ENCODE results near the gene GLB1L2.

GLB1L2 gene

GRCh38 chr11:134347441-134347840 is 15.7 kb downstream of the GLB1L2 start:
- no peak for DNase-seq (ENCODE audit: low read depth)

DNA sequence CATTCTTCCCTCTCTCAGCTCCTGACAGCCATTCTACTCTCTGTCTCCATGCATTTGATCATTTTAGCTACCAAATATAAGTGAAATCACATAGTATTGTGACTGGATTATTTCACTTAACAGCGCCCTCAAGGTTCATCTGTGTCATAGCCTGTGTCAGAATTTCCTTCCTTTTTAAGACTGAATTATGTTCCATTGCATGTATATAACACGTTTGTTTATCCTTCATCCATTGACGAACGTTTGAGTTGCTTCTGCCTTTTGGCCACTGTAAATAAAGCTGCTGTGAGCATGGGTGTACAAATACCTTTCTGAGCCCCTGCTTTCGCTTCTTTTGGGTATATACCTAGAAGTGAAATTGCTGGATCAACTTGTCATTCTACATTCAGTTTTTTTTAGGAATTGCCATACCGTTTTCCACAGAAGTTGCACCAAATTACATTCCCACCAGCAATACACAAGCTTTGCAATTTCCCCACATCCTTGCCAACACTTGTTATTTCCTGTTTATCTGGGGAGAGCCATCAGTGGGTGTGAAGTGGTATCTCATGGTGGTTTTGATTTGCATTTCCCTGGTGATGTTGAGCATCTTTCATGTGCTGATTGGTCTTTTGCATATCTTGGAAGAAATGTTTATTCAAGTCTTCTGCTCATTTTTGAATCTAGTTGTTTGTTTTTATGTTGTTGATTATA is 17.5 kb downstream of the GLB1L2 start:
- DNase-seq (ENCODE audit: low read depth), result no peak

GRCh38 chr11:134349802-134350355 is 18.1 kb downstream of the GLB1L2 start:
- DNase-seq (ENCODE audit: low read depth), result no peak

DNA sequence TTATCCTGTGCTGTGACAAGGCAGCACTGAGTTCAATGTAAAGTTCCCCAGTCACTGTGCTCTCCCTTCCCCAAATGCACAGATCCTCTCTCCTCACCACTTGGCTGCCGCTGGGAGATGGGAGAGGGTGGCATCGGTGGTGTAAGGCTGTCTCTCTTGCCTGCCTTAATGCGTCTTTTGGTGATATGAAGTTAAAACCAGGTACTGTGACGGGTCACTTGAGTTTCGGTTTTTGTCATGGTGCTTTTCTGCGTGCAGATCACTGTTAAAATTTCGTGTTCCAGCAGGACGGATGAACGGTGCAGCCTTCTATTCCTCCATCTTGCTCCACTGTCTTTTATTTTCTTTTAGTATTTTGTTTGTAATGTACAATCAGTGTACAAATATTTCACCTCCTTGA is 18.6 kb downstream of the GLB1L2 start:
- DNase-seq (ENCODE audit: low read depth), result no peak

DNA sequence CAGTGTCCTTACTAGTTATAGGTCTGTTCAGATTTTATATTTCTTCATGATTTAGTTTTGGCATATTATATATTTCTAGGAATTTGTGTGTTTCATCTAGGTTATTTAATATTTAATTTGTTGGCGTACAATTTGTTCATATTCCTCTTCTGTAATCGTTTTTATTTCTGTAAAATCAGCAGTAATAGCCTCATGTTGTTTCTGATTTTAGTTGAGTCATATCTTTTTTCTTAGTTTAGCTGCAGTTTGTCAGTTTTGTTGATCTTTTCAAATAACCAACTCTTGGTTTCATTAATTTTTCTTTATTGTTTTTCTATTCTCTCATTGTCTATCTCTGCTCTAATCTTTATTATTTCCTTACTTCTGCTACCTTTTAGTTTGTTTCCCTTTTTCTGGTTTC is 20.3 kb downstream of the GLB1L2 start:
- no peak for DNase-seq (ENCODE audit: low read depth)

- no peak for DNase-seq (ENCODE audit: low read depth)
These were observed 23.3 kb downstream of the GLB1L2 start for GRCh38 chr11:134355136-134355535.

- no peak for DNase-seq (ENCODE audit: low read depth)
These were observed 23.9 kb downstream of the GLB1L2 start for GRCh38 chr11:134355656-134356055.

- no peak for DNase-seq (ENCODE audit: low read depth)
These were observed 25.1 kb downstream of the GLB1L2 start for GRCh38 chr11:134356656-134357544.

GRCh38 chr11:134357545-134357839 is 25.7 kb downstream of the GLB1L2 start:
- no peak for DNase-seq (ENCODE audit: low read depth)

DNA sequence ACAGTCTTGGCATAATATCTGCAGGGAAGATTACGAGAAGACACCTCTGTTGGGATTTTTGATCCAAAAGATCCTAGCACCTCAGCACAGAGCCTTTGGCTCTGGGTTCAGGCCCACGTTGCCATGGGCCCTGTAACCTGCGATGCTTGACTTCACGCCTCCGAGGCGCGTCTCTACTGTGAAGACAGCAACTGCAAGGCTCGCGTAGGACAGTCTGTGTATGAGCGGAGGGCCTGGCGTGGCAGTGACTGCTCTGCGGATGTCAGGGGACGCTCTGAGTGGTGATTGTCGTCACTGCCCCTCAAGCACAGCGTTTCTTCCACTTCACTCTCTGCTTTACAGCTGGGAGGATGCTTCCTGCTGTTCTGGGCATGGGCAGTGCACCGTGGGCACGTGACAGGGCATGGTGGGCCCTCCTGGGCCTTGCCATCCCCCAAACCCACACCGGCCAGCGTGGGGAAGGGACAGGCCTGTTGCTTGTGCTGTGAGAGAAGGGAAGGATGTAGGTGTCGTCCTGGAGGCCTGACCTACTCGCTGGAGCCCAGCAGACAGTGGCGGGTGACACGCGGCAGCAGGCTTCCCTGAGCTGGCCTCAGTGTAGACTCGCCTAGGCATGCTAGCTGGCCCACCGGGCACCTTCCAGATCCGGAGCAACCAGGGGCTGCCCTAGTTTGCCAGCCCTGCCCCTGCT is 26.5 kb downstream of the GLB1L2 start:
- DNase-seq (ENCODE audit: low read depth), result no peak

GRCh38 chr11:134358856-134359490 is 27.2 kb downstream of the GLB1L2 start:
- no peak for DNase-seq (ENCODE audit: low read depth)

- DNase-seq (ENCODE audit: low read depth), result no peak
These were observed 27.9 kb downstream of the GLB1L2 start for GRCh38 chr11:134359646-134360045.

- DNase-seq (ENCODE audit: low read depth), result peak; percentile 12
These were observed 28.5 kb downstream of the GLB1L2 start for GRCh38 chr11:134360050-134360835.

- DNase-seq (ENCODE audit: low read depth), result no peak
These were observed 29.9 kb downstream of the GLB1L2 start for GRCh38 chr11:134361661-134362060.

DNA sequence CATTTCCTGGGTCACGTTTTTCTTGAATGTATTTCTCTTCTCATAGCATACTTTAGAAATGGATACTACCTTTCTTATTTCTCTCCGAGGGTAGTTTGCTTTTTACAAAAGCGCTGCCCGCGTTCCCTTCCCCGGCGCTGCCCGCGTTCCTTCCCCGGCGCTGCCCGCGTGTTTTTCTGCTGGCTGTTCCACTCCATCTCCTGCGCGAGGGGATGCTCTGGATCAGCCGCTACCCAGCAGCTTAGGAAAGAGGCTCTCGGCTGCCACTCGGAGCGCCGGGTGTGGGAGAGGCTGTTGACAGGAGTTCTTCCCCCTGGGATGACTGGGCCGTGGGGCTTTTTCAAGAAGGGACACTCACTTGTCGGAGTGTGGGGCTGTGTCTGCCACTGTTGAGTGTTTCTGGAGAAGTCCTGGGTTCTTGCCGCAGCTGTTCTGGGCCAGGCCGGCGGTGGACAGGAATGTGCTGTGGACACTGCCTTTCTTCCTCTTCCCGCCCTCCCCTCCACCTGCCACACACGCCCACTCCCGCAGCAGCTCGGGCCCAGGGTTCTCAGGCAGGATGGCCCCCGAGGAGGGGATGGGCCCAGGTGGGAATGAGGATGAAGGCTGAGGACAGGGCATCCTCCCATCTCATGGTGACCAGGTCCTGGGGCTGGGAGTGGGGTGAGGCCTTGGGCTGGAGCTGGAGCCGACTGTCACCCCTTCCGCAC is 30.6 kb downstream of the GLB1L2 start:
- no peak for DNase-seq (ENCODE audit: low read depth)

DNA sequence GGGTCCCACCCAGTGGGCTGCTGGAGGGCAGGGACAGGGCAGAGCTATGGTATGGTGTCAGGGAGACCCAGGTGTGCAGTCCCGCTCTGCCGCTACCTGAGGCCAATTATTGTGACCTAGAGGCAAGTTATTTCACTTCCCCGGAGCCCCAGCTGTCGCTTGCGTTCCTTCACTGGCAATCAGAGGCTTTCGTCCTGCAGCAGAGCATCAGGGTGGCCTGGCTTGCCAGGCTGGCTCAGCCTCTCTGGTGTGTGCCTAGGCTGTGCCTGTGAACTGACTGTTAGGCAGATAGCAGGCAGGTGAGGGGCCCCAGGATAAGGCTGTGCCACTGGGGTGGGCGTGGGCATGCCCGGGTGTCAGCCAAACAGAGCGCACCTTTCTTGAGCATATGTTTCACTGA is 31.4 kb downstream of the GLB1L2 start:
- DNase-seq (ENCODE audit: low read depth), result no peak

DNA sequence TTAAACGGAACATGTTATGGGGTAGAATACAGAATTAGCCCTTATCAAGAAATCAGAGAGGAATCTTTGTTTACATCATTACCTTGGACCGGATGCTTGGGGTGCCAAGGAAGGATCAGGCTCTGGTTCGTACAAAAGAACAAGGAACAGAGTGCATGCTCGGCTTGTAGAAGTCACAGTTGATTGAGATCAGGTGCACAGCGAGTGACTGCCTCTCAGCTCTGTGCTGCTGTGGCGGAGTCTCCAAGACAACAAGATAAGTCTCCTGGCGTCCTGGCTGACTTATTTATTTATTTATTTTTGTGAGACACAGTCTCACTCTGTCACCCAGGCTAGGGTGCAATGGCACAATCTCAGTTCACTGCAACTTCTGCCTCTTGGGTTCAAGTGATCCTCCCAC is 31.8 kb downstream of the GLB1L2 start:
- DNase-seq (ENCODE audit: low read depth), result no peak

GRCh38 chr11:134364261-134364660 is 32.5 kb downstream of the GLB1L2 start:
- DNase-seq (ENCODE audit: low read depth), result no peak

GRCh38 chr11:134365011-134365925 is 33.5 kb downstream of the GLB1L2 start:
- DNase-seq (ENCODE audit: low read depth), result no peak

DNA sequence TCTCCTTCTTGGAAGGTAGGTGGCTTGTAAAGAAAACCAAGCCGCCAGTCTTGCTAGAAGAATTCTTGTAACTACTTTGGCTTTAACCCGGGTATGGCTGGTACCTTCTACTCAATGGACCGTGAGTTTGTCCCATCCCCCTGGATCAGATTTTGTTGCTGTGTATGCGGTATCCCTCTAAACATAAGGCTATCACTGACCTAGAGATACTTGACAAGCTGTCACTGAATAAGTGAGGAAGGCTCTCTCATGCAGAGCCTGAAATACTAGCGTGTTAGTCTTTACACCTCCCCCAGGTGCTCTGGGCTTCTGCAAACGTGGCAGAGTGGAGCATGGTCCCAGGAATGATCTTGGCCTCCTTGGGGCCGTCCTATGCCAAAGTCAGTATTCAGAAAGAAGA is 34.5 kb downstream of the GLB1L2 start:
- no peak for DNase-seq (ENCODE audit: low read depth)

Data from stromal cell of bone marrow (primary cell).